ENCODE data around the gene HSPG2. TPM values are rescaled to one million over a fixed set of nuclear protein-coding genes. Genes with fewer than 3 reads are reported as not detected.
A peak's percentile ranks its signal among the peaks of the same experiment; 100 is the strongest.
"Not testable (repeated sequence)": the region's sequence is repeated elsewhere in the genome, so short reads cannot be mapped to it uniquely, and the experiment has no call there.

HSPG2 gene
- total RNA-seq (100 to 1,000 TPM in 6 of 7 donors, 10 to 100 TPM in 1; 69.7 to 395 (median 178) TPM), polyA plus RNA-seq (10 to 100 TPM; 14.4 to 63.5 (median 15.0) TPM)
- long read RNA-seq, donor 1, transcript HSPG2-211 (11 exons, 3,586 nt), result major isoform, 5 of 15 reads
- long read RNA-seq, donor 1, partial matches to known transcripts, result 5 of 15 reads
- long read RNA-seq, donor 1, other reads (novel, unspliced or antisense), result 0 of 15 reads
- long read RNA-seq, donor 2, partial matches to known transcripts, result 2,680 of 2,777 reads
- long read RNA-seq, donor 2, other reads (novel, unspliced or antisense), result 89 of 2,777 reads

- H3K4me1 ChIP-seq, result peaks cover 18 to 81% (median 60%) of the 10 kb centered on the region in 6 donors
- peaks cover 0 to 23% (median 0%) of the 10 kb centered on the region in 7 donors for H3K27me3 ChIP-seq (replicated peaks in 1 of 7)
- no peak for DNase-seq
- intact Hi-C loops (cut with DNase I; ENCODE audit: low total_unique reads), result no loop called here
- H3K9me3 ChIP-seq, result no peaks in the 10 kb centered on the region
- peak within 1 kb of the TSS; percentile 13 to 81 (median 72) for H3K27ac ChIP-seq
- 0 to 1% (median 1%) methylated on average over 12 to 45 of the region's 52 CpGs; no CpG with 5 or more reads in 2 of the 5 donors for WGBS, 5 donors
- peak within 1 kb of the TSS; percentile 42 to 81 (median 56) for H3K4me3 ChIP-seq
- no peaks in the 10 kb centered on the region for H3K36me3 ChIP-seq
- TF ChIP-seq POLR2A (IDR thresholded peaks at IDR 0.05) (no peak), POLR2AphosphoS5 (IDR thresholded peaks at IDR 0.05) (no peak)
- TF ChIP-seq, protein P1, sequence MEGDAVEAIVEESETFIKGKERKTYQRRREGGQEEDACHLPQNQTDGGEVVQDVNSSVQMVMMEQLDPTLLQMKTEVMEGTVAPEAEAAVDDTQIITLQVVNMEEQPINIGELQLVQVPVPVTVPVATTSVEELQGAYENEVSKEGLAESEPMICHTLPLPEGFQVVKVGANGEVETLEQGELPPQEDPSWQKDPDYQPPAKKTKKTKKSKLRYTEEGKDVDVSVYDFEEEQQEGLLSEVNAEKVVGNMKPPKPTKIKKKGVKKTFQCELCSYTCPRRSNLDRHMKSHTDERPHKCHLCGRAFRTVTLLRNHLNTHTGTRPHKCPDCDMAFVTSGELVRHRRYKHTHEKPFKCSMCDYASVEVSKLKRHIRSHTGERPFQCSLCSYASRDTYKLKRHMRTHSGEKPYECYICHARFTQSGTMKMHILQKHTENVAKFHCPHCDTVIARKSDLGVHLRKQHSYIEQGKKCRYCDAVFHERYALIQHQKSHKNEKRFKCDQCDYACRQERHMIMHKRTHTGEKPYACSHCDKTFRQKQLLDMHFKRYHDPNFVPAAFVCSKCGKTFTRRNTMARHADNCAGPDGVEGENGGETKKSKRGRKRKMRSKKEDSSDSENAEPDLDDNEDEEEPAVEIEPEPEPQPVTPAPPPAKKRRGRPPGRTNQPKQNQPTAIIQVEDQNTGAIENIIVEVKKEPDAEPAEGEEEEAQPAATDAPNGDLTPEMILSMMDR (IDR thresholded peaks at IDR 0.05 in 8 of 11, conservative IDR thresholded peaks at IDR 0.05 in 3 of 11), result no peak
Observed at GRCh38 chr1:21937034-21937371, at the start of gene HSPG2. HSPG2 (minus strand) TSS chr1:21937310; CDS start chr1:21937217, 93 bp downstream.

DNA sequence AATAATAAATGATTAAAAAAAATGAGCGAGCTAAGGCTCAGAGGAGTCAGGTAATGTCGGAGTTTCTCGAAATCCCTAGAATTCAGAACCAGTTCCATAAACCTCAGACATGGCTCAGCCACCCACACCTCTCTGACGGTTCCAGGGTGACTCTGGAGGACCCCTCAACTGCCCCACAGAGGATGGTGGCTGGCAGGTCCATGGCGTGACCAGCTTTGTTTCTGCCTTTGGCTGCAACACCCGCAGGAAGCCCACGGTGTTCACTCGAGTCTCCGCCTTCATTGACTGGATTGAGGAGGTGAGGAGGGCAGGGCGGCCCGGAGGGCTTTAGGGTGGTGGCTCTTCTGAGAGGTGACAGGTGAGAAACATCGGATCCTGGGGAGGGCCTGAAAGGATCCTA is 49.3 kb upstream of the HSPG2 start:
- H3K4me3 ChIP-seq; H3K27me3 ChIP-seq (replicated peaks in 1 of 7); H3K4me1 ChIP-seq; H3K9me3 ChIP-seq; DNase-seq; H3K36me3 ChIP-seq; H3K27ac ChIP-seq; intact Hi-C loops (cut with DNase I; ENCODE audit: low total_unique reads): not testable (repeated sequence)
- 83 to 93% (median 87%) methylated on average over 5 to 11 of the region's 12 CpGs for WGBS, 5 donors

- H3K4me1 ChIP-seq; intact Hi-C loops (cut with DNase I; ENCODE audit: low total_unique reads); DNase-seq; H3K4me3 ChIP-seq; H3K27ac ChIP-seq; H3K27me3 ChIP-seq (replicated peaks in 1 of 7); H3K9me3 ChIP-seq; H3K36me3 ChIP-seq: not testable (repeated sequence)
- 0 to 73% (median 0%) methylated on average over 1 to 5 of the region's 5 CpGs; no CpG with 5 or more reads in 1 of the 5 donors for WGBS, 5 donors
Observed at GRCh38 chr1:21985893-21986292, 48.8 kb upstream of the HSPG2 start.

DNA sequence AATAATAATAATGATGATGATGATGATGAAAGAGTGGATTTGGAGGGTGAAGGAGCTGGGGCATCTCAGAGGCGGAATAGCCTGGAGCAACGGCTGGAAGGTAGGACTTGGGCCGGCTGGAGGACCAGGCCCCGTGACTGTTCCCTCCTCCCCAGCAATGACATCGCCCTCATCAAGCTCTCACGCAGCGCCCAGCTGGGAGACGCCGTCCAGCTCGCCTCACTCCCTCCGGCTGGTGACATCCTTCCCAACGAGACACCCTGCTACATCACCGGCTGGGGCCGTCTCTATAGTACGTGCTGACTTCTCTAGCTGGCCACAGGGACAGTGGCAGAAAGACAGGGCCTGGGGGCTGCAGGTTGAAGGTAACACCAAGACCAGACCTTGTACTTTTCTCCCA is 46.4 kb upstream of the HSPG2 start:
- DNase-seq; H3K36me3 ChIP-seq; H3K27ac ChIP-seq; H3K9me3 ChIP-seq; H3K4me3 ChIP-seq; H3K4me1 ChIP-seq; intact Hi-C loops (cut with DNase I; ENCODE audit: low total_unique reads); H3K27me3 ChIP-seq (replicated peaks in 1 of 7): not testable (repeated sequence)
- 52 to 86% (median 64%) methylated on average over 3 to 10 of the region's 15 CpGs for WGBS, 5 donors

- WGBS, 5 donors, result 87 to 93% (median 91%) methylated on average over 6 of the region's 6 CpGs
- not testable (repeated sequence) for H3K4me3 ChIP-seq
Observed at GRCh38 chr1:21982122-21982521, 45.0 kb upstream of the HSPG2 start.

DNA sequence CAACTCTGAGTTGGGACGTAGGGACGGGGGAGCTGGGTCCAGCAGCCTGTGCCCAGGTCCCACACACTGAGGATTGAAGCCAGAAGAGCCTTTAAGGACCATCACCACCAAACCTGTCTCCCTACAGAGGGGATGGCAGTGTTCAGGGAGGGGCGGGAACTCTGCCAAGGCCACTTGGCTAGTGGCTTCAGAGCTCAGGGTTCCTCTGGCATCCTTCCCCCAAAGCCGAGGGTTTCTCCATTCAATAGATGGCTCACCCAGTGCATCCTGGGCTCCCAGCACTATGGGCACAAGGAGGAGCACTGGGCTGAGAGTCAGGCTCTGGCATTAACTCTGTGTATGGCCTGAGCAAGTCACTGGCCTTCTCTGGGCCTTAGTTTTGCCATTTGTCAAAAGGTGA is 44.1 kb upstream of the HSPG2 start:
- WGBS, 5 donors, result 0 to 86% (median 76%) methylated on average over 1 to 2 of the region's 4 CpGs
- H3K27ac ChIP-seq; intact Hi-C loops (cut with DNase I; ENCODE audit: low total_unique reads); H3K36me3 ChIP-seq; H3K9me3 ChIP-seq; H3K4me1 ChIP-seq; H3K27me3 ChIP-seq (replicated peaks in 1 of 7); DNase-seq; H3K4me3 ChIP-seq: not testable (repeated sequence)

More at GRCh38 chr1:21982122-21982521, 45.0 kb upstream of the HSPG2 start:
- H3K36me3 ChIP-seq; DNase-seq; H3K27me3 ChIP-seq (replicated peaks in 1 of 7); H3K4me1 ChIP-seq; intact Hi-C loops (cut with DNase I; ENCODE audit: low total_unique reads); H3K9me3 ChIP-seq; H3K27ac ChIP-seq: not testable (repeated sequence)

- H3K36me3 ChIP-seq; H3K27me3 ChIP-seq (replicated peaks in 1 of 7); H3K4me3 ChIP-seq; DNase-seq; H3K9me3 ChIP-seq; intact Hi-C loops (cut with DNase I; ENCODE audit: low total_unique reads); H3K27ac ChIP-seq; H3K4me1 ChIP-seq: not testable (repeated sequence)
- 70 to 82% (median 74%) methylated on average over 9 to 20 of the region's 21 CpGs for WGBS, 5 donors
Observed at GRCh38 chr1:21980515-21981220, 43.6 kb upstream of the HSPG2 start.

DNA sequence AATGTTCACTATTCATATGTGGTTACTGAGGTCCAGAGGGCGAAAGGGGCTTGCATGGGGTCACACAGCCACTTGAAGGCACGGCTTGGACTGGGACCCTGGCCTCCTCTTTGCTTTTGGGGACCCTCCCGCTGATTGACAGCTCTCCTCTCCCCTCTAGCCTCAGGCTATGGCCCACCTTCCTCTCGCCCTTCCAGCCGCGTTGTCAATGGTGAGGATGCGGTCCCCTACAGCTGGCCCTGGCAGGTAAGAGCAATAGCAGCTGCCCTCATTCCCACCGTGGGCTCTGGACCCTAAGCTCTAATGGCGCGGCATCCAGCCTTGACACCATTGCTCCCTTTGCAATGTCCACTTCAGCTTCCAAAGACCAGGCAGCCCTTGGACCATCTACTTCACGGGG is 41.1 kb upstream of the HSPG2 start:
- H3K4me1 ChIP-seq; intact Hi-C loops (cut with DNase I; ENCODE audit: low total_unique reads); H3K27me3 ChIP-seq (replicated peaks in 1 of 7); H3K36me3 ChIP-seq; H3K9me3 ChIP-seq; H3K4me3 ChIP-seq; DNase-seq; H3K27ac ChIP-seq: not testable (repeated sequence)
- WGBS, 5 donors, result 88 to 97% (median 91%) methylated on average over 11 of the region's 11 CpGs

- H3K27ac ChIP-seq; H3K9me3 ChIP-seq; intact Hi-C loops (cut with DNase I; ENCODE audit: low total_unique reads); DNase-seq; H3K36me3 ChIP-seq; H3K4me1 ChIP-seq; H3K4me3 ChIP-seq; H3K27me3 ChIP-seq (replicated peaks in 1 of 7): not testable (repeated sequence)
- 84 to 90% (median 87%) methylated on average over 8 to 9 of the region's 9 CpGs for WGBS, 5 donors
Observed at GRCh38 chr1:21976703-21977239, 39.7 kb upstream of the HSPG2 start, which contains the start of gene CELA3B. CELA3B (plus strand) TSS chr1:21977022; CDS start chr1:21977040, 18 bp downstream.

- H3K9me3 ChIP-seq; H3K27me3 ChIP-seq (replicated peaks in 1 of 7); H3K4me1 ChIP-seq; H3K36me3 ChIP-seq; H3K4me3 ChIP-seq; intact Hi-C loops (cut with DNase I; ENCODE audit: low total_unique reads); H3K27ac ChIP-seq; DNase-seq: not testable (repeated sequence)
- 85 to 93% (median 92%) methylated on average over 9 of the region's 9 CpGs for WGBS, 5 donors
Observed at GRCh38 chr1:21975296-21975695, 38.2 kb upstream of the HSPG2 start.

All from spleen (tissue), 13 donors.